GM12878 (cell line): Measurements from ENCODE around the gene ADAMTSL1. TPM values are rescaled to one million over a fixed set of nuclear protein-coding genes. Genes with fewer than 3 reads are reported as not detected.

Experiments used
- ATAC-seq: fragments of 200-7000 bp; cut with Tn5 transposase; 3 replicates; pipeline ENCODE4 v1.9.1; 2020; ENCODE audit warnings: mild to moderate bottlenecking, moderate library complexity
- BruUV-seq: library from RNA; stranded (reverse); fragments of 400-500 nt; replicated peaks from 2 replicates; lab custom pipeline; 2021; lab: Mats Ljungman, UMichigan
- CTCF ChIA-PET: fragments of 300-600 bp; sonication (Branson Sonifier 250); formaldehyde crosslinking; extraction: SDS; loops from one replicate; lab custom pipeline; 2021; ENCODE audit warnings: inconsistent platforms; lab: Yijun Ruan, JAX
- POLR2A ChIA-PET: fragments of 350-600 bp; formaldehyde crosslinking; extraction: SDS; loops from one replicate; lab custom pipeline; 2021; ENCODE audit warnings: inconsistent platforms; lab: Charles Lee
- RAD21 ChIA-PET: fragments of 300-600 bp; sonication (Branson Sonifier 250); formaldehyde crosslinking; loops from one replicate; lab custom pipeline; 2023; ENCODE audit warnings: antibody characterized with exemption; ENCODE audit not compliant: unreplicated experiment; lab: Charles Lee
- SMC1A ChIA-PET: fragments of 300-600 bp; sonication (Branson Sonifier 250); formaldehyde crosslinking; loops from one replicate; lab custom pipeline; 2023; ENCODE audit not compliant: unreplicated experiment, uncharacterized antibody; lab: Charles Lee
- DNase-seq: peaks from one replicate; pipeline ENCODE4 v3.0.0-alpha.2; 2011; ENCODE audit warnings: low read depth, low spot score
- FAIRE-seq: peaks from 3 replicates; lab custom pipeline; 2011; peaks lifted over from hg19 to GRCh38; lab: Jason Lieb, UNC
- H2AFZ ChIP-seq: 2 replicates; pipeline ENCODE4 v1.6.0; 2011; ENCODE audit warnings: low read depth, low read length, control low read depth; ENCODE audit not compliant: control insufficient read depth
- H3K27ac ChIP-seq: 2 replicates; pipeline ENCODE4 v1.5.1; 2011; ENCODE audit warnings: control low read depth; ENCODE audit not compliant: control insufficient read depth, insufficient read depth
- H3K27me3 ChIP-seq, 2 experiments: replicated peaks in 1 of 2; 2 replicates each; pipeline versions ENCODE4 v1.6.0 to v1.6.1; 2011; ENCODE audit warnings: low read length in 1 of 2; ENCODE audit not compliant: control insufficient read depth in 2 of 2, insufficient read depth in 2 of 2
- H3K36me3 ChIP-seq, 2 experiments: 2 replicates each; pipeline ENCODE4 v1.5.1; 2011; ENCODE audit warnings: low read length in 1 of 2; ENCODE audit not compliant: control insufficient read depth in 2 of 2, insufficient read depth in 2 of 2
- H3K4me1 ChIP-seq: 2 replicates; pipeline ENCODE4 v1.6.1; 2011; ENCODE audit warnings: mild to moderate bottlenecking, low read length, moderate library complexity, mixed read lengths; ENCODE audit not compliant: control insufficient read depth, insufficient read depth
- H3K4me2 ChIP-seq: 2 replicates; pipeline ENCODE4 v1.6.0; 2011; ENCODE audit warnings: control low read depth; ENCODE audit not compliant: control insufficient read depth, insufficient read depth
- H3K4me3 ChIP-seq: fragments of 200-600 bp; sonication (generic); 2 replicates; pipeline ENCODE4 v1.5.1; 2016
- H3K79me2 ChIP-seq: 2 replicates; pipeline ENCODE4 v1.6.0; 2011; ENCODE audit warnings: low read length; ENCODE audit not compliant: control insufficient read depth, insufficient read depth
- H3K9ac ChIP-seq: 2 replicates; pipeline ENCODE4 v1.8.0; 2011; ENCODE audit warnings: low read length, control low read depth, mixed read lengths; ENCODE audit not compliant: control insufficient read depth, insufficient read depth
- H3K9me3 ChIP-seq: replicated peaks from 3 replicates; pipeline ENCODE4 v1.5.1; 2011; ENCODE audit warnings: mild to moderate bottlenecking, low read length; ENCODE audit not compliant: control insufficient read depth, insufficient read depth
- H4K20me1 ChIP-seq: 2 replicates; pipeline ENCODE4 v1.6.0; 2011; ENCODE audit not compliant: control insufficient read depth, insufficient read depth
- ASH2L ChIP-seq: fragments of 300-600, 200-600 bp; sonication (generic); IDR thresholded peaks from 2 replicates; pipeline ENCODE4 v1.6.1; 2017; ENCODE audit warnings: low read depth, mild to moderate bottlenecking, borderline replicate concordance
- BMI1 ChIP-seq: fragments of 450-650 bp; IDR thresholded peaks from 2 replicates; pipeline ENCODE4 v1.6.1; 2016; ENCODE audit warnings: mild to moderate bottlenecking, moderate library complexity, borderline replicate concordance
- CBFB ChIP-seq: IDR thresholded peaks from 2 replicates; pipeline ENCODE4 v1.6.1; 2016; ENCODE audit warnings: antibody characterized with exemption, low read depth
- EGR1 ChIP-seq, 2 experiments: IDR thresholded peaks; 1 replicate in 1 of 2; 2 replicates in 1 of 2; pipeline ENCODE4 v1.6.1; 2011 to 2012; ENCODE audit warnings: low read depth in 2 of 2, low read length in 2 of 2, borderline replicate concordance in 1 of 2, mild to moderate bottlenecking in 1 of 2, moderate library complexity in 1 of 2
- EZH2 ChIP-seq: IDR thresholded peaks from 2 replicates; pipeline ENCODE4 v1.6.1; 2012; ENCODE audit warnings: low read depth, mild to moderate bottlenecking, control low read depth, inconsistent platforms, low read length, borderline replicate concordance; ENCODE audit not compliant: control insufficient read depth
- FOS ChIP-seq: IDR thresholded peaks from 3 replicates; pipeline ENCODE4 v1.6.1; 2011; ENCODE audit warnings: borderline replicate concordance; ENCODE audit not compliant: insufficient read length; ENCODE audit errors: extremely low read depth
- KLF5 ChIP-seq: fragments of 450-650 bp; IDR thresholded peaks from 2 replicates; pipeline ENCODE4 v1.6.1; 2014; ENCODE audit warnings: mild to moderate bottlenecking; ENCODE audit not compliant: partially characterized antibody
- SREBF1 ChIP-seq: IDR thresholded peaks from 2 replicates; pipeline ENCODE4 v1.6.1; 2012; ENCODE audit warnings: mild to moderate bottlenecking, low read length
- SRF ChIP-seq, 2 experiments: IDR thresholded peaks; 2 replicates each; pipeline ENCODE4 v1.6.1; 2011; ENCODE audit warnings: low read depth in 2 of 2, low read length in 2 of 2, mild to moderate bottlenecking in 1 of 2, moderate library complexity in 1 of 2
- YY1 ChIP-seq: IDR thresholded peaks from 2 replicates; pipeline ENCODE4 v1.6.1; 2011; ENCODE audit warnings: low read depth, mild to moderate bottlenecking, low read length
- ZBED1 ChIP-seq: IDR thresholded peaks from 2 replicates; pipeline ENCODE4 v1.6.1; 2016; ENCODE audit warnings: borderline replicate concordance
- ZNF207 ChIP-seq: fragments of 450-650 bp; IDR thresholded peaks from 2 replicates; pipeline ENCODE4 v1.6.1; 2014; ENCODE audit warnings: antibody characterized with exemption, mild to moderate bottlenecking, borderline replicate concordance
- ZNF24 ChIP-seq: fragments of 450-650 bp; IDR thresholded peaks from 2 replicates; pipeline ENCODE4 v1.6.1; 2017; ENCODE audit warnings: antibody characterized with exemption, mild to moderate bottlenecking
- WGBS: methylation state at CpG from one replicate; pipeline ENCODE4 v1.1.6; 2016; ENCODE audit warnings: low lambda C conversion rate; ENCODE audit not compliant: insufficient replicate concordance, insufficient coverage; ENCODE audit errors: missing lambda C conversion rate; 5-methylcytosine and 5-hydroxymethylcytosine counted together
- in situ Hi-C: fragments of 300-500 bp; cut with MboI; formaldehyde crosslinking; loops from 9 replicates; pipeline ENCODE4 v1.14.3; 2018; ENCODE audit warnings: mixed read lengths
- intact Hi-C: fragments of 100-400 bp; cut with micrococcal nuclease; formaldehyde crosslinking; loops from one replicate; pipeline ENCODE4 v1.14.2; 2022; ENCODE audit not compliant: unreplicated experiment
- polyA plus RNA-seq, 11 experiments: library from polyadenylated mRNA; depleted of rRNA in 4 of 11; unstranded in 6 of 11; stranded (reverse) in 5 of 11; fragments of >200 nt; fragmentation: Nextera tagmentation in 4 of 11; fragmentation: Illumina TruSeq in 1 of 11; extraction: Ambion mirVana in 4 of 11; extraction: Trizol in 1 of 11; gene quantifications; 1 replicate in 1 of 11; 2 replicates in 10 of 11; pipeline versions ENCODE4 v1.2.1 to v1.2.3, GENCODE V29; 2011 to 2016; ENCODE audit warnings: inconsistent platforms in 2 of 11, missing spikeins in 2 of 11, low read depth in 1 of 11
- total RNA-seq, 4 experiments: library from RNA; depleted of rRNA in 3 of 4; stranded (reverse); fragments of >200 nt in 3 of 4; fragmentation: Illumina TruSeq in 1 of 4; extraction: Trizol in 1 of 4; gene quantifications; 2 replicates each; pipeline versions ENCODE4 v1.2.1 to v1.2.3, GENCODE V29; 2013 to 2021
- TF ChIP-seq, protein P1 (sequence below): fragments of 450-650 bp; IDR thresholded peaks from 2 replicates; pipeline ENCODE4 v1.6.1; 2017; ENCODE audit warnings: mild to moderate bottlenecking
- TF ChIP-seq, protein P2 (sequence below): fragments of 450-650 bp; IDR thresholded peaks from 2 replicates; pipeline ENCODE4 v1.6.1; 2017; ENCODE audit warnings: borderline replicate concordance

The ADAMTSL1 gene
- total and polyA plus RNA-seq, 10 of the 15 experiments (the other 5 are each of a cell fraction or from before 2014, with no cell fraction given) = 0.01 to 0.10 (median 0.07) TPM; not detected in 6

DNA sequence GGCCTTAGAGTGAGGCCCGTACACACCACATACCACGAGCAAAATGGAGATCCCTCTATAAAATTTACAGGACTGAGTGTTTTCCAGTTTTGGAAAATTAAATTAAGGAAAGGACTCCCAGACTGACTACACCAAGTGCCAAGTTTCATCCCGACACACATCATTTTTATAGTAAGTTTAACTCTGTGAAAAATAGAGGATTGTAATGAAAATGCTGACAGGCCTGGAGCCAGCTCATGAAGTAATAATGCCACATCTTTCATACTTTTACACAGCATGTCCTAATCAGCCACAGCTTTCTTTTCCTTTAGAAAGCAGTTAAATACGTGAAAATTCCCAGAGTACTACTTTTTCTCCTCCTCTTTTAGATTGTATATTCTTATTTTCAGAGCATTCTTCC lies 389.8 kb downstream of the ADAMTSL1 start (continued):
- no peak for TF ChIP-seq EGR1 (IDR thresholded peaks at IDR 0.05; ENCODE audit: borderline replicate concordance in 1 of 2, low read depth in 2 of 2, low read length in 2 of 2)
- TF ChIP-seq EZH2 = no peak
- TF ChIP-seq FOS = no peak
- TF ChIP-seq SREBF1 = no peak
- TF ChIP-seq, protein P1, sequence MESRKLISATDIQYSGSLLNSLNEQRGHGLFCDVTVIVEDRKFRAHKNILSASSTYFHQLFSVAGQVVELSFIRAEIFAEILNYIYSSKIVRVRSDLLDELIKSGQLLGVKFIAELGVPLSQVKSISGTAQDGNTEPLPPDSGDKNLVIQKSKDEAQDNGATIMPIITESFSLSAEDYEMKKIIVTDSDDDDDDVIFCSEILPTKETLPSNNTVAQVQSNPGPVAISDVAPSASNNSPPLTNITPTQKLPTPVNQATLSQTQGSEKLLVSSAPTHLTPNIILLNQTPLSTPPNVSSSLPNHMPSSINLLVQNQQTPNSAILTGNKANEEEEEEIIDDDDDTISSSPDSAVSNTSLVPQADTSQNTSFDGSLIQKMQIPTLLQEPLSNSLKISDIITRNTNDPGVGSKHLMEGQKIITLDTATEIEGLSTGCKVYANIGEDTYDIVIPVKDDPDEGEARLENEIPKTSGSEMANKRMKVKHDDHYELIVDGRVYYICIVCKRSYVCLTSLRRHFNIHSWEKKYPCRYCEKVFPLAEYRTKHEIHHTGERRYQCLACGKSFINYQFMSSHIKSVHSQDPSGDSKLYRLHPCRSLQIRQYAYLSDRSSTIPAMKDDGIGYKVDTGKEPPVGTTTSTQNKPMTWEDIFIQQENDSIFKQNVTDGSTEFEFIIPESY = no peak
- no peak for TF ChIP-seq CBFB

DNA sequence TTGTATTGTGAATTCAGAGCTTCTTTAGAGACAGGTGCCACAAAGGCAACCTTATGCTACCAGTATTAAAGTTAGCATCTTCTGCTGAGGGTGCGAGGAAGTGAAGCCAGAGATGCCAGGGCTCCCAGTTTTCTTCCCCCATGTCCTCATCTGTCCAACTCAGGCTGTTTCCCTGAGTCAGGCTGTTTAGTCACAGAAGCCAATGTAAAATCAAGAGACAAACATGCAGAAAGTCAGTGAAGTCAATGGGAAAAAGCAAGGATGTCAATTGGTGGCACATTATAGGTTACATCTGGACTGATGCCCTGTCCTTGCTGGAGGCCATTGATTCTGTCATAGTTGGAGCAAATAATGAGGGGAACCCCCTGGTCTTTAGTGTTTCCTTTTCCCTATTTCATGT lies 390.6 kb downstream of the ADAMTSL1 start:
- Histone ChIP-seq H3K27me3 (no peaks in the 10 kb centered on the region), H3K9me3 (no peaks in the 10 kb centered on the region; the same call in 2 of the 3 replicates), H3K9ac (no peak overlapping the region), H4K20me1 (no peaks in the 10 kb centered on the region), H3K36me3 (no peaks in the 10 kb centered on the region), H3K27ac (no peak overlapping the region), H3K4me2 (no peak overlapping the region), H3K4me3 (no peak overlapping the region), H3K4me1 (no peaks in the 10 kb centered on the region), H2AFZ (no peak overlapping the region), H3K79me2 (no peaks in the 10 kb centered on the region)
- ChIA-PET POLR2A (no interaction called here), SMC1A (interaction anchor here (0.9 kb wide), 1 partner anchor 12 kb away, joined by 4 read pairs; no protein-coding TSS in a partner anchor), RAD21 (no interaction called here), CTCF (no interaction called here)
- in situ Hi-C loops (no loop called here), intact Hi-C loops (no loop called here)
- BruUV-seq = no TSS peak
- no peak for DNase-seq
- WGBS = 23% methylated on average over 1 of the region's 1 CpG
- FAIRE-seq = no peak
- TF ChIP-seq KLF5 (no peak), BMI1 (no peak), ZBED1 (no peak), YY1 (no peak), ZNF24 (no peak), ASH2L (no peak), ZNF207 (no peak), SREBF1 (no peak), SRF (IDR thresholded peaks at IDR 0.05; ENCODE audit: low read depth in 2 of 2, low read length in 2 of 2) (no peak)
- TF ChIP-seq, protein P2, sequence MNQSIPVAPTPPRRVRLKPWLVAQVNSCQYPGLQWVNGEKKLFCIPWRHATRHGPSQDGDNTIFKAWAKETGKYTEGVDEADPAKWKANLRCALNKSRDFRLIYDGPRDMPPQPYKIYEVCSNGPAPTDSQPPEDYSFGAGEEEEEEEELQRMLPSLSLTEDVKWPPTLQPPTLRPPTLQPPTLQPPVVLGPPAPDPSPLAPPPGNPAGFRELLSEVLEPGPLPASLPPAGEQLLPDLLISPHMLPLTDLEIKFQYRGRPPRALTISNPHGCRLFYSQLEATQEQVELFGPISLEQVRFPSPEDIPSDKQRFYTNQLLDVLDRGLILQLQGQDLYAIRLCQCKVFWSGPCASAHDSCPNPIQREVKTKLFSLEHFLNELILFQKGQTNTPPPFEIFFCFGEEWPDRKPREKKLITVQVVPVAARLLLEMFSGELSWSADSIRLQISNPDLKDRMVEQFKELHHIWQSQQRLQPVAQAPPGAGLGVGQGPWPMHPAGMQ = no peak
- ATAC-seq = no peak
